IPS-NIHi7 (cell line): Measurements from ENCODE around the gene KAT2A.
A peak's percentile ranks its signal among the peaks of the same experiment; 100 is the strongest.
"Not testable (repeated sequence)": the region's sequence is repeated elsewhere in the genome, so short reads cannot be mapped to it uniquely, and the experiment has no call there.

Experiments
- DNase-seq: peaks from one replicate; pipeline ENCODE4 v3.0.0; 2012; ENCODE audit warnings: mixed read lengths; ENCODE audit errors: extremely low spot score

The KAT2A gene

DNA sequence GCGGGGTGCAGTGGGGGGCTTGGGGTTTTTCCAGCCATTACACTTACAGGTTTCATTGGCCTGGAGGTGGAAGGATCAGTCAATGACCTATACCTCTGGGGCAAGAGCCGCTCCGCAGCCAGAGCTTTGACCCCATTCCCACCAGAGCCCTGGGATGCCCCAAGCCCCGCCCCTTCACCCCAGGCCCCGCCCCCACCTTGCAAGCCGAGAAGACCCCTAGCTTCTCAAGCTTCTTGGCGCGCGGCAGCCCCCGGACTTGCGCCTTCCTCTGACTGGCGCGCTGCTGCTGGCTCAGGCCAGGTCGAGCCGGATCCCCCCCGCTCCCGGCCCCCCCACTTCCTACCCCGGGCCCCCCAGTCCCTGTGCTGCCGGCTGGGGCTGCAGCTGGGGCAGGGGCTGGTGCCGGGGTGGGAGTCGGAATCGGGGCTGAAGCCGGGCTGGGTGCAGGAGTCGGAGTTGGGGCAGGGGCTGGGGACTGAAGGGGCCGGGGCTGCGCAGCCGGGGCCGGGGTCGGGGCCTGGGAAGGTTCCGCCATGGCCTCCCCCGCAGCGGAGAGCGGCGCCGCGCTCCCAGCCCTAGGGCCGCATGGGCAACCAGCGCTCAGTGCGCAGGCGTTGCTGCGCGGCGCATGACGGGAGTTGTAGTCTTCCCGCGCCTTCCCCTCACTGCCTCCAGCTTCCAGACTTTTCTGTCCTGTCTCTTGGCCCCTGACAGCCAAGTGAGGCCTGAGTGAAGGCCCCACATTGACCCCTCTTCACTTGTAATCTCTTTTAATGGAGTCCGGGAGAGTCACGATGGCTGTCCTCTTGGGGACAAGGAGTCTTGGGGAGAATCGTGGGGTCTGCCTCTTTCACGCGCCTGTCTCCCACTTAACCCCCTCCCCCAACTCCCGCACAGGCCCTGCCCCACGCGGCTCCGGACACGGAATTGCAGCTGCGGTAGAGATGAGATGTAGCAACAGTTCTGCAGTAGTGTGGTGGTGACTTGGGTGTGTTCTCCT, at the start of gene KAT2A:
Gene KAT2A (minus strand): TSS at position 598 of the 1,000 bp plus-strand sequence. CDS start 63 bp downstream, at position 535.
- DNase-seq = peak; percentile 94

DNA sequence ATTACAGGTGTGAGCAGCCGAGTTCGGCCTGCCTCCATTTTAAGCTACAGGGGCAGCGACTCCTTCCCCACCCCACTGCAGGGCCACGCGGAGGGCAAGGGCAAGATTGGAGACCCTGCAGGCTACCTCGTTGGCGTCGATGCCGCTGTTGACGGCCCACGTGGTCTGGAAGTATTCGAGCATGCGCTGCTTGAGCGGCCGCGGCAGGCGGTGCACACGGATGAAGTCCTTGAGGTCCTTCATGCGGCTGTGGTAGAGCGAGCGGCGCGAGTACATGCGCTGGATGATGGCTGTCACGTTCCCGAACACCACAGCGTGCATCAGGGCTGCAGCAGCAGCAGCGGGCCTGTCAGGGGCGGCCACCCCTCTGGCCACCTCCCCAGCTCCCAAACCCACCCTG, 48.2 kb upstream of the KAT2A start:
- no peak for DNase-seq

DNA sequence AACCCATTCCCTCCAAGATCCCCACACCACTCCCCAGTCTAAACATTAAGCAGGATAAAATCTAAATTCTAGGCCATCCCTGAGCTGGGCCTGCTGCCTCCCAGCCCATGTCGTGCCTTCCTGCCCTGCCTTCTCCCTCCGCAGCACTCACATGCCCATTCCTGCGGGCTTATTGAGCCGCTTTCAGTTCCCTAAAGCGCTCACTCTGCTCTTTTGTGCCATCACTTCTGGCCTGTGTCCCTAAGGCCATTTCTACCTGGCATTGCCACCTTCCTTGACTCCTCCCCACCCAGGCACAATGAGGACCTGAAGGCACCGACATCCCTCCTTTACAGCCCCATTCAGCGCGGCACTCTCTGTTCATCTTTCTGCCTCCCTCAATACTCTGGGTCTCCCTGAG, 46.6 kb upstream of the KAT2A start:
- DNase-seq = no peak

DNA sequence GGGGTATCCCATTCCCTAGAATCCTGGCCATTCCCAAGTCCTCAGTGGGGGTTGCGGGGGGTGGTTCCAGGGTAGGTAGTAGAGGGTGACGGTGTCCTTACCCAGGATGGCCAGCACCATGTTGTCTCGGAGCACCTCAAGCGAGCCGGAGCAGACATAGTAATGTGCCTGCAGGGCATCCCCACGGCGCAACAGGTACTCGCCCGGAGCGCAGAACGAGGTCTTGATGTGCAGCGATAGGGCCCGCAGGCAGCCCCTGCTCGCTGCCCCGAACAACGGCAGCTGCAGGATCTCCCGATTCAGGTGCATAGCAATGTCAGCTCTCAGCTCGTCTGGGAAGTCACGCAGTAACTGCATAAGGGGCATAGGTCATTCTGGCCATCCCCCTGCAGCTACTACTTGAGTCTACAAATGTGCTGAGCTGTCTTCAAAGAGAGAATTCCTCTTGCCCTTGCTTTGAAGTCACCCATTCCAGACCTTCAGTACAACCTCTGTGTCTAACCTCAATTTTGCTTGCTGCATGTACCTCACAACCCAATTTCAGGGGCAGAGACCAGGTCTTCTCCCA, 45.1 kb upstream of the KAT2A start:
- no peak for DNase-seq

DNA sequence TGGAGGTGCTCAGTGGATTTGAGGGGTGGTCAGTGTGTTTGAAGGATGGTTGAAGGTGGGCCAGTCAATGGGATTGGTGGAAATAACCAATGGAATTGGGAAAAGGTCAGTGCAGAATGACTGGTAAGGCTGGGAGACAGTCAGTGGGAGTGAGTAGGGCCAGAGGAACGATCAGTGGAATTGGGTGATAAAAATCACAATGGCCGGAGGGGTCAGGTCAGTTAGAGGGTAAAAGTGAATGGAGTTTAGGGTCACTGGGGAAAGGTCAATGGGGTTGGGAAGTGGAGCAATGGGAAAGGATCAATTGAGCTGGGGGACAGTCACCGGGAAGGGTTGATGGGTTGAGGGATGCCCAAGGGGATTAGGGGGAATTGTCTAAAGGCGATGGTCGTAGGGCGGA, 44.6 kb upstream of the KAT2A start:
- no peak for DNase-seq

DNA sequence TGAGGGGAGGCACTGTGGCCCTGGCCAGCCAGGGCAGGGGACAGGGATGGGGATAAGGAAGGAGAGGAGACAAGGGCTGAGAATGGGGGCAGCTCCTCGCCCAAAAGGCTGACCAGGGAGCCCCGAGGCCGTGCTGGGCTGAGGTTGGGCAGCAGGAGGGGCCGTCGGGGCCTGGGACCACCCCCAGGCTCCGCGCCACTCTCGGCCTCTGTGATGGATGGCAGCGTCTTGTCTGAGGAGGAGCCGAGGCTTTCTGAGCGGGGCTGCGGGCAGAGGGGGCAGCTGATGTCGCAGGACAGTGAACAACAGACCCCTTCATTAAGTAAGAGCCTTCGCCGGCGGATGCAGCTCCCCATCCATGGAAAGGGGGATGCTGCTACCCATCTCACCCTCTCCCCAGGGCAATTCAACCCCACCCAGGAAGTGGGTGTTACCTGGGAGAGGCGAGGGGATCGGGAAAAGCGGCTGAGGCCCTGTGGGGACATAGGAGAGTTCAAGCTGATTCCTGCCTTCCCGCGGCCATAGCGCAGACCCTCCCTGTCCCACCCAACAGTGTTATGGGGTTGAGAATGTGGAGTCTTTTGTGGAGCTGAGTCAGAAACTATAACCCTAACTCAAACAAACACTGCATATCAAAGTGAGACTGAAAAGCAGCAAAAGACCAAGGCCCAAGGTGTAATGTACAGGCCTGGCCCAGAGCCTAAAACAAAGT, 42.7 kb upstream of the KAT2A start:
- no peak for DNase-seq

DNA sequence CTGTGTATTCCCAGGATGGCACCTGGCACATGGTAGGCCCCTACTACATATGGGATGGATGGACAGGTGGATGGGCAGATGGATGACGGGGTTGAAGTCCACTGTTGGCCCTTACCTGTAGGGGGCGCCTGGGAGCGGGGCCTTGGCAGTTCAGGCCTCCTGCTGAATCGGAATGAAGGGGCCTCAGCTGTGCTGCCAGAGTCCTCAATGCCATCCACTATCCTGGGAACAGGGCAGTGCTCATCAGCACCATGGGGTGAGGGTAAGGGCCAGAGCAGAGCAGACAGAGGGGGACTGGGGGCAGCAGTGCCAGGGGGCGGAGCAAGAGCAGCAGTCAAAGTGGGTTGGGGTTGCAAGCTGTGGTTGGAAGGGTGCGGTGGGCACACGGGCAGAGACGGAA, 41.9 kb upstream of the KAT2A start:
- peak; percentile 81 for DNase-seq

DNA sequence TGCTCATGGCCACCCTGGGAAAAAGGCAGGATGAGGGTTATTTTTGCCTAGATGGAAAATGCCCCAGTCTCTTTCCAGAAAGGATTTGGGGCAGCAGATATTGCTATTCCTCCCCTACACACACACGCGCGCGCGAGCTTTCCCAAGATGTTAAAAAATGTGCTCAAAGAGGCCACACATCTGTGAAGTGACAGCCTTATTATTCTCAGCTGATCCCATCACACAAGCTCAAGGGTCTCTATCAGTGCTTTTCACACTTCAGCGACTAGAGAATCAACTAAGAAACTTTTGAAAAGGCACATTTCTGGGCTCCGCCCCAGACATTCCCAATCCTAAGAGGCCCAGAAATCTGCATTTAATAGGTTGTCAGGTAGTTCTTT, 39.4 kb upstream of the KAT2A start:
- no peak for DNase-seq

DNA sequence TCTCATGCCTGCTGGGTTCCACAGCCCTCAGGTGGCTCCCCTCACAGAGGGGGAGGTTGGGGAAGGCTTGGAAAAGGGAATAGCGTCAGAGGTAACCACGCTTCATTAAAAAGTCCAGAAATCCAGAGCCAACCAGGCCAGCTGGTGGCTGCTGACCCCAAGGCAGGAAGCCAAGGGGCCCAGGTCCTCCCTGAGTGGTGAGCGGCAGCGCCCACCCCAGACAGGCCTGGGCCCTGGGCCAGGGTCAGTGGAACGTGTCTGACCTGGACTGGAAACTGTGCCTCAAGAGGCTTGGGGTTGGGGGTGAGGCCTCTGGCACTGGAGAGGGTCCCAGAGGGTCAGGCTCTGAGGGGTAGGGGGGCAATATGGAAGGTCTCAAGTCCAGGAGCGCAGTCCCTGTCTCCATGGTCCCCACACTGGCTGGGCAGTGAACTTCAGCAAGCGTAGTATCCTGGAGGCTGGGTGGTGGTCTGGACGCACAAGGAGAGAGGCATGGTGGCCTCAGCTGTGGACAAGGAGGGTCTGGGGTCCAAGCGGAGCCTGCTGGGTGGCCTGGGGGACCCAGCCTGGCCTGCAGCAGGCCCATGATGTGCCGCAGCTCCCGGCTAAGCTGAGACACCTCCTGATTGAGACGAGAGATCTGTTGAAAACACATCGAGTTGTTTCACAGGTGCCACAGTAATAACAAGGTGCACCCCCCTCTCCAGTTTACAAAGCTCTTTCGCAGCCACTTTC, 38.8 kb upstream of the KAT2A start:
- no peak for DNase-seq

DNA sequence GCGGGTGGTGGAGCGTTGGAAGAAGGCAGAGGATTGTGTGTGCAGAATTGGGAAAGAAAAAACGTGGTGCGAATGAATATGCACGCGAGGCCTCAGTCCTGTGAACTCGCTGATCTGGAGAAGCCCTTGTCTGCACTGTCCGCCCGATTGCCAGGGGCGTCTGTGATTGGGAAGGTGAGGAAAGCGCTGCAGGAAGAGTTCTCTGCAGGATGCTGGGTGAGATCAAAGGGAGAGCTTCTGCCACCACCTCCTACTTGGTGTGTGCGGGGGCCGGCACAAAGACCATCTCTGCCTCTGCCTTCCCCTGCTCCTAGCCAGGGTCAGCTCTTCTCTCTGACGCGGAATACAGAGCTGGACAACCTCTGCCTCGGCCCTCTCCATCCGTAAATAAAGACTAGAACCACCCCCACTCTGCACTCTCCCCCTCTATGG, 34.5 kb upstream of the KAT2A start:
- DNase-seq = peak; percentile 68

DNA sequence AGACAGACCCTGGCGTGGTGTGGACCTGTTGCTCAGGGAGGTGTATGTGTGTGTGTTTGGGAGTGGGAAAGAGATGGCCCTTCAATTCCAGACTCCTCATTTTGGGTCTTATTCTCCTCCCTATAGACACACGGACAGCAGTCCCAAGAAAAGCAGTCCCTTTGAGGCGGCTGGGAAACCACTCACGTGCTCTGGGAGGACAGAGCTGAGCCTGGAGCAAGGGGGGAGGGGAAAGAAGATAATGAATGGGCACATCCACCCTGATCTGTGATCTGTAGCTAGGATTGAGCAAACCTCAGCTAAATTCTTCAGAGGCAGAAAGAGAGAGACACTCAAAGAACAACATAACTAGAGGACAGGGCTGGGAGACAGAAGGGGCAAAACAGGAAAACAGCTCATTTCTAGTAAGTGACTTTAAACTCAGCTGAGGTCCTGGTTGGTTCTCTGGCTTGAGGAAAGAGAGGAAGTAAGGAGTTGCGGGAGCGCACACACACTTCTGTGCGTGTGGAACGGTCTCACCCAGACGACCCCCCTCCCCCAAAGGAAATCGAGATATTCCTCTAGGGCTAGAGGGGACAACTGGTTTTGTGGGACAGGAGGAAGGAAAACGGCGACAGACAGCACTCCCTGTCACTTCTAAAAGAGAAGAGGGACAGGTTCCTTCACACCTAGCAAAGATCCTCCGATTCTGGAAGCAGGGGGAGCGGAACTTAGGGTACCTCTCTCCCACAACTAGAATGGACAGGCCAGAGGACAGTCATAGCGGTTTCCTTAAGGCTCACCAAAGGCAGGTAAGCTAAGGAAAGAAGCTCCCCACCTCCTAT, 33.0 kb upstream of the KAT2A start:
- no peak for DNase-seq

DNA sequence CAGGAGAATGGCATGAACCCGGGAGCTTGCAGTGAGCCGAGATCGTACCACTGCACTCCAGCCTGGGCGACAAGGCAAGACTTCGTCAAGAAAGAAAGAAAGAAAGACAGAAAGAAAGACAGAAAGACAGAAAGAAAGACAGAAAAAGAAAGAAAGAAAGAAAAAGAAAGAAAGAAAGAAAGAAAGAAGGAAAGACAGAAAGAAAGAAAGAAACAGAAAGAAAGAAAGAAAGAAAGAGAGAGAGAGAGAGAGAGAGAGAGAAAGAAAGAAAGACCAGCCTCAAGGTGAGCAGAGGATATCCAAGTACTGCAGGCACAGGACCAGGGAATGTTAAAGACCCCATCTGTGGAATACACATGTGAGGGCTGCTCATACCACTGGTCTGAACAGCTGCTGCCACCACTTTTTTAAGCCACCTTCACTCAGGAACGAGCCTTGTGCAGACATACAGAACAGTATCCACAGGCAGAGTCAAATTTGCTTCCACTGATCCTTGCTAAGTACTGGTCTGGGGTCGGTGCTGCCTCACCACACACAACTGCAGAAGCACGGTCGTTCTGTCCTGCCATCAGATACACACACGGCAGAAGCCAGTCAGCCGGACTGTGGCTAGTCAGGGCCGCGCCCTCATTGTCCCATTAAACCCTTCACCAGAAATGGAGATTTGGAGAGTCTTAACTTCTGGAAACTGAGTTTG, 25.9 kb upstream of the KAT2A start:
- no peak for DNase-seq

DNA sequence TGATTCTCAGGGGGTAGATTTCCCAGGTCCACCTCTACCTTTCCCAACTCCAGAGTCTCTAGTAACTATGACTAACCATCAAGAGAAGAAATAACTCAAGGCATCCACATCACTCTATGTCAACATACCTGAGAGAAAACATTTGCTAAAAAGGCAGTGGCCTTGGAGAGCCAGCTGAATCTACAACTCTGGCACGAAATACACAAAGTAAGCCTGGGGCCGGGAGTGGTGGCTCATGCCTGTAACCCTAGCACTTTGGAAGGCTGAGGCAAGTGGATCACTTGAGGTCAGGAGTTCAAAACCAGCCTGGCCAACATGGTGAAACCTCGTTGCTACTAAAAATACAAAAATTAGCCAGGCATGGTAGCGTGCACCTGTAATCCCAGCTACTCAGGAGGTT, 22.0 kb upstream of the KAT2A start:
- DNase-seq = not testable (repeated sequence)

DNA sequence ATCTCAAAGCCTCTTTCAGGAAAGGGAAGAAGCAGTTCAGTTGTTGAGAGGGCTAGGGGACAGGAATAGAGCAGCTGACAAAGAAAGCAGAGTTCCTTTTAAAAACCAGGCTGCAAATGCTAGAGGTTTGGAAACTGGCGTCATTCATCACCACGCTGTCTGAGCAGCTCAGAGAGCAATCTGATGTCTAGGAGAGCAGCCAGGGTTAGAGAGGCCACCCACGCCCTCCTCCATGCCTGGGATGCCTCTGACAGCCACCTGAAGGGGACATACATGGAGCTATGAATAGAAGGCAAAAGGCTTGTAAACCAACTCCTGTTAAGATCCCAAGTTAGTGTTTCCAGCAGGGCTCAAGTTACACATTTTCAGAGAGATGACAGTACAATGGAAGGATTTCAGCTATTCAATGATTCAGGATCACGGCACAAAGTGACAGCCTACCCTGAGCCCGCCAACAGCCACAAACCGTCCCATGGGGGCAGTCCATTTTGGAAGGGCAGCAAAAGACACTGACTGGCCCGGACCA, 21.3 kb upstream of the KAT2A start:
- no peak for DNase-seq

DNA sequence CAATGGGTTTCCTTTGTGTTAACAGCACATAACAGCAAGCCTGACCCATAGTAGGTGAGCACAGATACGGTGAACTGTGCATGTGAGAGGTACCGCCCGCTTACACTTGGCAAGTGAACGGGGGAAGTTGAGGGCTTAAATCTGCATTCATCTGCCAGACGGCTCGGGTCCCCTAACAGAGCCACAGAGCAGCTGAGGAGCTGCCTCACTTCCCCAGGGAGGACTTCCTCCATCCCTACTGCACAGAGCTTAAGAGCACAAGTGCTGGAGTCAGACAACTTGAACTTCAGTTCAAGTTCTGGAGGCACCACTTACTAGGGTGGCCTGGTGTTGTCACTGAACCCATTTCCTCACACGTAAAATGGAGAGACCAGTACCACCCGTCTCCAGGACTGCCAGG, 20.2 kb upstream of the KAT2A start:
- no peak for DNase-seq

DNA sequence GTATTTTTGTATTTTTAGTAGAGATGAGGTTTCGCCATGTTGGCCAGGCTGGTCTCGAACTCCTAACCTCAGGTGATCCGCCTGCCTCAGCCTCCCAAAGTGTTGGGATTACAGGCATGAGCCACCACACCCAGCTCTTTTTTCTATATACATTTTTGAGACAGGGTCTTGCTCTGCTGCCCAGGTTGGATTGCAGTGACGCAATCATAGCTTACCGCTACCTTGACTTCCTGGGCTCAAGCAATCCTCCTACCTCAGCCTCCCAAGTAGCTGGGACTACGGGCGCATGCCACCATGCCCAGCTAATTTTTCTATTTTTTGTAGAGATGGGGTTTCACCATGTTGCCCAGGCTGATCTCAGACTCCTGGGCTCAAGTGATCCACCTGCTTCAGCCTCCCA, 19.5 kb upstream of the KAT2A start:
- not testable (repeated sequence) for DNase-seq

DNA sequence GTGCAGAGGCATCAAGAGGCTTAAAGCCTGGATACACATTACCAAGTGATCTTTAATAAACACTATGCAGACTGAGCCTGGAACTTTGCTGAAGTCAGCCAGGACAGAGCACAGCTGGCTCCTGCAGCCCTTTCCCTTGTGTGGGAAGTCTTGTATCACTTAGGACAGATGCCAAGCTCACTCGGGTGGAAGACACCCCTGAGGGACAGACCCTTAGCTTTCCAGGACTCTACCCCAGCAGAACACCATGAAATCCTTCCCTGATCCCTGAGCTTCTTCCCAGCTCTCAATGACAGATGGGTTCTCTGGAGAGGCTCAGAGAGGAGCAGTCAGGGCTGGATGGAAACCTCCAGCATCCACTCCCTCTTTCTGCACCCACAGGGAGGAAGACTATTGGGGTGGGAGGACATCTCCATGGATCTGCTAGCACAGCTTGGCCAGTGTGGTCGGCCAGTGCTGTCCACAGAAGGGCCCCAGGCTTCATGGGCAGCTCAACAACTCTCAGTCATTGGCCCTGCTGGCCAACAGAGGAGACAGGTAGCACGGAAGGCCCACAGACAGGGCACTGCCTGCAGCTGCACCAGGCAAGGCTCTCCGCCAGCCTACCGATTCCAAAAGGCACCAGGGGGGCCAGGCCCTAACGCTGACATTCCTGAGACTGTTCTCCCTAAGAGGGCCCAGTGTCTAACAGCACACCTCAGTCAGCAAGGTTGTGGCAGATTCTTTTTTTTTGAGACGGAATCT, 17.8 kb upstream of the KAT2A start:
- no peak for DNase-seq

DNA sequence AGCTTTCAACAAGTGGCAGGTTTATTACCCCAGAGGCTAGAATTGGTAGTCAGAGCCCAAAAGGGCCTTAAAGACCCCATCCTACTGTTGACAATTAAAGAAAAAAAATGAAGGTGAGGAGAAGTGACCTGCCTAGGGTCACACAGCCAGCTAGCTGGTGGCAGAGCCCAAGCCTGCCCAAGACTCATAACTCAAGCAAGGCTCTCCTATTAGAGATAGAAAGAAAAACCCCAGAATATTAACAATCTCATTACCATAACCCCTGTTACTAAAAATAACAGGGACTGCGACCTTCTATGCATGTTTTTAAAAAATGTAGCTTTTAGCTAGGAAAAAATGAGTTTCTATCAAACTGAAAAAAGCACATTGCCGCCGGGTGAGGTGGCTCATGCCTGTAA, 15.5 kb upstream of the KAT2A start:
- DNase-seq = no peak
